Stimulated activated effector memory CD8-positive, alpha-beta T cell treated with anti-CD3 and anti-CD28 coated beads, Interleukin-12 subunit alpha, Interleukin-12 subunit beta, amount 100 ng/mL, for 72 hours (primary cell): ENCODE results near the gene ELL2.
"Not testable (repeated sequence)": the region's sequence is repeated elsewhere in the genome, so short reads cannot be mapped to it uniquely, and the experiment has no call there.

Experiments used
- ATAC-seq: fragments of 150-1000 bp; cut with Tn5 transposase; 2 replicates; pipeline ENCODE4 v1.10.0; 2021
- DNase-seq, 2 donors: peaks; one replicate each; pipeline ENCODE4 v3.0.0; 2021 to 2022; ENCODE audit warnings: low spot score in 2 of 2
- H3K27ac Mint-ChIP-seq: one replicate; pipeline ENCODE4 v1.8.0; 2022; ENCODE audit warnings: mild to moderate bottlenecking, mixed read lengths
- H3K36me3 Mint-ChIP-seq: one replicate; pipeline ENCODE4 v1.8.0; 2022; ENCODE audit warnings: mild to moderate bottlenecking, mixed read lengths
- H3K4me1 Mint-ChIP-seq: one replicate; pipeline ENCODE4 v1.8.0; 2022; ENCODE audit warnings: mixed read lengths
- H3K4me3 Mint-ChIP-seq: one replicate; pipeline ENCODE4 v1.8.0; 2022; ENCODE audit warnings: mild to moderate bottlenecking, mixed read lengths
- H3K9me3 Mint-ChIP-seq: one replicate; pipeline ENCODE4 v1.8.0; 2022; ENCODE audit warnings: mixed read lengths

ELL2 gene

GRCh38 chr5:95931079-95931833 is 30.4 kb downstream of the ELL2 start:
- H3K9me3 Mint-ChIP-seq, result no peaks in the 10 kb centered on the region
- no peak overlapping the region for H3K27ac Mint-ChIP-seq
- peaks cover 50% of the 10 kb centered on the region for H3K4me1 Mint-ChIP-seq
- H3K36me3 Mint-ChIP-seq, result peaks cover 27% of the 10 kb centered on the region
- ATAC-seq, result no peak
- no peak overlapping the region for H3K4me3 Mint-ChIP-seq
- DNase-seq, result no peak

- no peak overlapping the region for H3K4me3 Mint-ChIP-seq
- DNase-seq (no peak), ATAC-seq (no peak)
- H3K27ac Mint-ChIP-seq, result no peak overlapping the region
- H3K4me1 Mint-ChIP-seq, result peaks cover 53% of the 10 kb centered on the region
- peaks cover 18% of the 10 kb centered on the region for H3K36me3 Mint-ChIP-seq
- H3K9me3 Mint-ChIP-seq, result no peaks in the 10 kb centered on the region
Observed at GRCh38 chr5:95930141-95930930, 31.3 kb downstream of the ELL2 start.

GRCh38 chr5:95928724-95929253 is 32.9 kb downstream of the ELL2 start:
- Mint-ChIP-seq H3K9me3 (no peaks in the 10 kb centered on the region), H3K27ac (peak overlapping the region; percentile 30), H3K36me3 (peaks cover 17% of the 10 kb centered on the region), H3K4me1 (peaks cover 50% of the 10 kb centered on the region), H3K4me3 (peak overlapping the region; percentile 13)
- DNase-seq (no peak), ATAC-seq (no peak)

GRCh38 chr5:95927927-95928723 is 33.5 kb downstream of the ELL2 start:
- Mint-ChIP-seq H3K36me3 (peaks cover 22% of the 10 kb centered on the region), H3K27ac (peak overlapping the region; percentile 30), H3K4me3 (peak overlapping the region; percentile 13), H3K4me1 (peaks cover 56% of the 10 kb centered on the region), H3K9me3 (no peaks in the 10 kb centered on the region)
- ATAC-seq, result peak; percentile 89
- DNase-seq, result no peak

GRCh38 chr5:95927300-95927699 is 34.4 kb downstream of the ELL2 start:
- not testable (repeated sequence) for H3K9me3 Mint-ChIP-seq, H3K4me3 Mint-ChIP-seq, ATAC-seq, DNase-seq
- Mint-ChIP-seq H3K4me1 (peaks cover 56% of the 10 kb centered on the region), H3K27ac (peak overlapping the region; percentile 43), H3K36me3 (peaks cover 30% of the 10 kb centered on the region)

GRCh38 chr5:95925939-95926338 is 35.7 kb downstream of the ELL2 start:
- peak overlapping the region; percentile 43 for H3K27ac Mint-ChIP-seq
- peaks cover 52% of the 10 kb centered on the region for H3K4me1 Mint-ChIP-seq

DNA sequence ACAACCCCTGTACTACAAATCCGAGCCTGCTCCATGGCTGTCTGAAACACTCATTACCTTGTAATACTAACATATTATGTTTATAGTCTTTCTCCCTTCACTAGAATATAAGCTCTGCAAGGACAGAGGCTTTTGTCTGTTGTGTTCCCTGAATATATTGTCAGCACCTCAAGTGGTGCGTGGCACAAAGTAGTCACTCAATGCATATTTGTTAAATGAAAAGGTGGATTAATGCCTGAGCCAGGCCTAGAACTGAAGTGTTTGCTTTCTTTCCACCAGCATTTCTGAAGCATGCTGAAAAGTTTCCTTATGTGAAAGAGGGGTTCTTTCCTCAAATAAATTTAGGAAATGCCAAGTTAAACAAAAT is 36.3 kb downstream of the ELL2 start:
- no peak for DNase-seq
- peaks cover 52% of the 10 kb centered on the region for H3K4me1 Mint-ChIP-seq
- no peak for ATAC-seq
- H3K36me3 Mint-ChIP-seq, result peaks cover 24% of the 10 kb centered on the region
- H3K4me3 Mint-ChIP-seq, result no peak overlapping the region
- no peak overlapping the region for H3K27ac Mint-ChIP-seq
- no peaks in the 10 kb centered on the region for H3K9me3 Mint-ChIP-seq

More at GRCh38 chr5:95925939-95926338, 35.7 kb downstream of the ELL2 start:
- peak overlapping the region; percentile 29 for H3K4me3 Mint-ChIP-seq
- H3K9me3 Mint-ChIP-seq, result no peaks in the 10 kb centered on the region
- DNase-seq, result no peak
- ATAC-seq, result peak; percentile 42
- peaks cover 24% of the 10 kb centered on the region for H3K36me3 Mint-ChIP-seq

DNA sequence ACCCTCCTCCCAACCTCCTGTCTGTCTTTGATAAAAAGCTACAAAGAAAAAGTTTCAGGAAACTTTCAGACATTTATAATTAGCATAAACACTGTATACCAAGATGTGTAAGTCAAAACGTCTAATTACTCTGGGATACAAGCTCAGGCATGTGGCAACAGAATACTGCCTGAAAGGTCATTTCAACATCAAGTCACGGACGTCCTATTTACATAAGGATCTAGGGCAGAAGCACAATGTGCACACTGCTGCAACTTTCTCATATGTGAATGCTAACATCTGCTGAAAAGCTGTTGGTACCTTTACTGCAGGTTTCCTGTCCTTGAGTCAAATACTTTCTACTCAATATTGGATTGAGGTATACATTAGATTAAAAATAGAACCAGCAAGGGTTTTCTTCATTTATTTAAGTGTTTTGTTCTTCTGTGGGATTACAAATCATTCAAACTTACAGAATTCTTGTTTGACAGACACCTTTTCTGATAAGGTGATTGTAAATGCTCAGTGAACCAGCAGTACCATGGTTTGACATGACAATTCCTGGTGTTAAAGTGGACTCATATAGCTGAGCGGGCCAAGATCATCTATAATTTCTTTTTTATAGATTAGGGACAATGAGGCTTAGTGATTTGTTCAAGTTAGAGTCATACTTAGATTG is 36.8 kb downstream of the ELL2 start:
- H3K36me3 Mint-ChIP-seq, result peaks cover 27% of the 10 kb centered on the region
- H3K4me1 Mint-ChIP-seq, result peaks cover 52% of the 10 kb centered on the region
- DNase-seq (no peak), ATAC-seq (no peak)
- H3K9me3 Mint-ChIP-seq, result no peaks in the 10 kb centered on the region
- no peak overlapping the region for H3K4me3 Mint-ChIP-seq
- no peak overlapping the region for H3K27ac Mint-ChIP-seq

- Mint-ChIP-seq H3K4me3 (no peak overlapping the region), H3K9me3 (no peaks in the 10 kb centered on the region), H3K27ac (no peak overlapping the region), H3K36me3 (peaks cover 32% of the 10 kb centered on the region), H3K4me1 (peaks cover 48% of the 10 kb centered on the region)
- no peak for ATAC-seq
- no peak for DNase-seq
Observed at GRCh38 chr5:95923918-95924544, 37.6 kb downstream of the ELL2 start.

GRCh38 chr5:95922798-95923197 is 38.9 kb downstream of the ELL2 start:
- ATAC-seq (no peak), DNase-seq (no peak)
- peaks cover 34% of the 10 kb centered on the region for H3K36me3 Mint-ChIP-seq
- peaks cover 36% of the 10 kb centered on the region for H3K4me1 Mint-ChIP-seq
- H3K9me3 Mint-ChIP-seq, result no peaks in the 10 kb centered on the region
- no peak overlapping the region for H3K27ac Mint-ChIP-seq
- no peak overlapping the region for H3K4me3 Mint-ChIP-seq

GRCh38 chr5:95921501-95921900 is 40.1 kb downstream of the ELL2 start:
- DNase-seq, result no peak
- Mint-ChIP-seq H3K36me3 (peaks cover 35% of the 10 kb centered on the region), H3K4me1 (peaks cover 29% of the 10 kb centered on the region), H3K27ac (no peak overlapping the region), H3K9me3 (no peaks in the 10 kb centered on the region), H3K4me3 (no peak overlapping the region)
- ATAC-seq, result no peak

GRCh38 chr5:95920822-95921221 is 40.8 kb downstream of the ELL2 start:
- Mint-ChIP-seq H3K4me3 (no peak overlapping the region), H3K9me3 (no peaks in the 10 kb centered on the region), H3K27ac (no peak overlapping the region), H3K36me3 (peaks cover 40% of the 10 kb centered on the region), H3K4me1 (peaks cover 30% of the 10 kb centered on the region)
- DNase-seq, result no peak
- no peak for ATAC-seq

DNA sequence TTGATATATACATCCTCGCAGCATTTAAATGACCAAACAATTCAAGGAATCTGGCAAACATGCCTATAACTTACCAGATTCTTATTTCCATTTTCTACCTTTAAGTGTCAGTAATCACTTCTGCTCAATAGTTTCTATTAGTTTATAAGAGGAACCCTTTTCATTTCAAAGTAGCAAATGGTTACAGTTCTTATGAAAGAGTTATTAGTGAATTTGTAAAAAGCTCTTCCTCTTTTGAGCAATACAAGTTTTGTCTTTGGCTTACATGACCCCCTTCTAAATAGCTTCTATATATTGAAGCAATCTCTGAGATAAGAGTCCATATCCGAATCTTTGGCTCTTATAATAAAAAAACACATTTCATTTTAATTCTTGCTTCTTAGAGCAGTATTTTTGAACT is 42.0 kb downstream of the ELL2 start:
- no peak for ATAC-seq
- H3K36me3 Mint-ChIP-seq, result peaks cover 50% of the 10 kb centered on the region

GRCh38 chr5:95918421-95919006 is 43.1 kb downstream of the ELL2 start:
- Mint-ChIP-seq H3K27ac (no peak overlapping the region), H3K36me3 (peaks cover 57% of the 10 kb centered on the region)
- ATAC-seq, result no peak

More for the DNA sequence above, 42.0 kb downstream of the ELL2 start:
- Mint-ChIP-seq H3K4me1 (peaks cover 25% of the 10 kb centered on the region), H3K9me3 (no peaks in the 10 kb centered on the region), H3K27ac (no peak overlapping the region), H3K4me3 (no peak overlapping the region)
- DNase-seq, result no peak

More at GRCh38 chr5:95918421-95919006, 43.1 kb downstream of the ELL2 start:
- H3K4me1 Mint-ChIP-seq, result peaks cover 18% of the 10 kb centered on the region
- no peak for DNase-seq
- H3K9me3 Mint-ChIP-seq, result no peaks in the 10 kb centered on the region
- H3K4me3 Mint-ChIP-seq, result no peak overlapping the region
